ENCODE data around the gene MAGI2. TPM values are rescaled to one million over a fixed set of nuclear protein-coding genes. Genes with fewer than 3 reads are reported as not detected.

Gene MAGI2
- total RNA-seq, 1 experiment from 2014 or later, result 14.3 TPM

DNA sequence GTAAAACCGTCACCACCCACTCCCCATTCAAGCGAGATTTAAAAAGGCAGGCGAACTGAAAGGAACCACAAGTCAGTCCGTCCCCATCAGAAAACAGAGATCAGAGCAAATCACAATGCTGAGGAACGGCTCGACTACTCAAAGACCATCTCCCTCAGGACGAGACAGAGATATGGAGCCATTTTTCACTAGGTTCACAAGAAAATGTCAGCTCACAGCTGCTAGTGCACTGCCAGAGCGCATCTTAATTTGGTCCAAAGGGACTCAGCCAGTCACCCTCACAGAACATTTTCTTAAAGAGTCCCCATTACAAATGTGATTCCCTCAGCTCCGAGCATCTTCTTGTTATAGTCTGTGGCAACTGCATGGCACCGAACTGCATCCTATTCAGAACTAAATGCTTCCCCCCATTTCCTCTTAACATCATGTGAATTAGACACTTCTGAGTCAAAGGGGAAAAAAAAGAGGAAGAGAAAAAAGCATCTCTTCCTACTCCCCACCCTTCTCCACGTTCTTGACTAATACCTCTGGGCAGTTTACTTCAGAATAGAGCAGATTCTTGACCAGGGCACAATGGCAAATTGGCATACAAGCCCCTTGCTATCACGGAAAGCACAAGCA is 683.9 kb downstream of the MAGI2 start:
- no peaks in the 10 kb centered on the region for H3K9me3 ChIP-seq (ENCODE audit: control insufficient read depth, low read depth, low read length)
- peak overlapping the region; percentile 42 for H3K9ac ChIP-seq (ENCODE audit: extremely low read depth, insufficient read length, low read length)
- TF ChIP-seq, protein P1, sequence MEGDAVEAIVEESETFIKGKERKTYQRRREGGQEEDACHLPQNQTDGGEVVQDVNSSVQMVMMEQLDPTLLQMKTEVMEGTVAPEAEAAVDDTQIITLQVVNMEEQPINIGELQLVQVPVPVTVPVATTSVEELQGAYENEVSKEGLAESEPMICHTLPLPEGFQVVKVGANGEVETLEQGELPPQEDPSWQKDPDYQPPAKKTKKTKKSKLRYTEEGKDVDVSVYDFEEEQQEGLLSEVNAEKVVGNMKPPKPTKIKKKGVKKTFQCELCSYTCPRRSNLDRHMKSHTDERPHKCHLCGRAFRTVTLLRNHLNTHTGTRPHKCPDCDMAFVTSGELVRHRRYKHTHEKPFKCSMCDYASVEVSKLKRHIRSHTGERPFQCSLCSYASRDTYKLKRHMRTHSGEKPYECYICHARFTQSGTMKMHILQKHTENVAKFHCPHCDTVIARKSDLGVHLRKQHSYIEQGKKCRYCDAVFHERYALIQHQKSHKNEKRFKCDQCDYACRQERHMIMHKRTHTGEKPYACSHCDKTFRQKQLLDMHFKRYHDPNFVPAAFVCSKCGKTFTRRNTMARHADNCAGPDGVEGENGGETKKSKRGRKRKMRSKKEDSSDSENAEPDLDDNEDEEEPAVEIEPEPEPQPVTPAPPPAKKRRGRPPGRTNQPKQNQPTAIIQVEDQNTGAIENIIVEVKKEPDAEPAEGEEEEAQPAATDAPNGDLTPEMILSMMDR (conservative IDR thresholded peaks at IDR 0.05), result no peak
- H3K27ac ChIP-seq (ENCODE audit: insufficient read length, low read depth, low read length), result no peak overlapping the region
- no peak overlapping the region for H2BK120ac ChIP-seq (ENCODE audit: low read depth, low read length, poor library complexity, severe bottlenecking)
- peaks cover 23 to 26% of the 10 kb centered on the region in 2 experiments for H3K4me1 Mint-ChIP-seq
- H3K23ac ChIP-seq (ENCODE audit: insufficient read length, low read depth, low read length), result no peak overlapping the region
- H3K27ac Mint-ChIP-seq, result no peak overlapping the region
- no peak overlapping the region for H2BK12ac ChIP-seq (ENCODE audit: insufficient read length, low read depth, low read length)
- H2BK5ac ChIP-seq (ENCODE audit: insufficient read length, low read length), result no peak overlapping the region
- no peaks in the 10 kb centered on the region for H3K36me3 Mint-ChIP-seq (ENCODE audit: insufficient read depth in 1 of 3, low read depth in 3 of 3)
- no peak overlapping the region for H3K14ac ChIP-seq (ENCODE audit: insufficient read depth, low read length)
- no peak overlapping the region for H4K5ac ChIP-seq (ENCODE audit: insufficient read length, low read depth, low read length)
- no peaks in the 10 kb centered on the region for H3K9me3 Mint-ChIP-seq
- DNase-seq, result no peak
- H3K4me3 Mint-ChIP-seq, result no peak overlapping the region
- H3K79me1 ChIP-seq (ENCODE audit: insufficient read depth, low read depth, low read length, poor library complexity, severe bottlenecking), result no peaks in the 10 kb centered on the region
- no peak overlapping the region for H3K18ac ChIP-seq (ENCODE audit: insufficient read length, low read depth, low read length)
- peaks cover 14% of the 10 kb centered on the region; the same call in 1 of the 2 replicates for H3K79me2 ChIP-seq (ENCODE audit: insufficient read depth, low read length)
- H3K4ac ChIP-seq (ENCODE audit: low read depth, low read length), result no peak overlapping the region
- no peak overlapping the region for H2AK5ac ChIP-seq (ENCODE audit: insufficient read length, low read length)
- no peak overlapping the region for H4K91ac ChIP-seq (ENCODE audit: insufficient read length, low read depth, low read length)
- H3K4me2 ChIP-seq (ENCODE audit: insufficient read depth, insufficient read length, low read length), result peak overlapping the region; percentile 94
- H3K23me2 ChIP-seq (ENCODE audit: insufficient read length, low read depth, low read length, poor library complexity, severe bottlenecking), result peaks cover 10% of the 10 kb centered on the region
- H3K27me3 ChIP-seq (ENCODE audit: insufficient read depth, low read length), result no peaks in the 10 kb centered on the region
- no peak overlapping the region for H2BK15ac ChIP-seq (ENCODE audit: low read depth, low read length)
- H2AFZ ChIP-seq (ENCODE audit: low read length), result peak overlapping the region; percentile 6
- no peaks in the 10 kb centered on the region for H3K27me3 Mint-ChIP-seq (ENCODE audit: low read depth)
- no peak overlapping the region for H3T11ph ChIP-seq (ENCODE audit: low read length)
- no peak overlapping the region for H3K56ac ChIP-seq (ENCODE audit: insufficient read length, low read depth, low read length)
- H4K8ac ChIP-seq (replicated peaks; ENCODE audit: insufficient read length, low read depth, low read length), result no peak overlapping the region
- no peaks in the 10 kb centered on the region for H4K20me1 ChIP-seq (ENCODE audit: control insufficient read depth, insufficient read depth, insufficient read length)
- WGBS (ENCODE audit: extremely low coverage, insufficient read length, low lambda C conversion rate), result no CpG with 5 or more reads among the region's 12 CpGs
- no peak overlapping the region for H2BK20ac ChIP-seq (ENCODE audit: low read depth, low read length, poor library complexity, severe bottlenecking)
- H3K4me1 ChIP-seq (ENCODE audit: insufficient read depth, low read length), result 0 out of 2 replicates have a peak, but pooled peaks cover 2% of the 10 kb centered on the region
